HepG2 (cell line): ENCODE data around the gene FANCF. TPM values are rescaled to one million over a fixed set of nuclear protein-coding genes. Genes with fewer than 3 reads are reported as not detected.

ENCODE experiments used
- ATAC-seq: fragments of 200-7000 bp; cut with Tn5 transposase; 3 replicates; pipeline ENCODE4 v1.9.1; 2020; ENCODE audit warnings: mild to moderate bottlenecking, moderate library complexity
- BruUV-seq: library from RNA; stranded (reverse); fragments of 400-500 nt; replicated peaks from 2 replicates; lab custom pipeline; 2021; lab: Mats Ljungman, UMichigan
- CTCF ChIA-PET: fragments of 300-600 bp; formaldehyde crosslinking; extraction: SDS; loops from one replicate; lab custom pipeline; 2021; ENCODE audit warnings: low total read pairs, inconsistent platforms, low intra/inter-chr PET ratio; lab: Yijun Ruan, JAX
- POLR2A ChIA-PET: fragments of 350-600 bp; sonication (Branson Sonifier 250); formaldehyde crosslinking; loops from one replicate; lab custom pipeline; 2020; ENCODE audit warnings: antibody characterized with exemption, inconsistent platforms; lab: Yijun Ruan, JAX
- DNase-seq: peaks from one replicate; pipeline ENCODE4 v3.0.0-alpha.2; 2015; ENCODE audit warnings: low spot score
- FAIRE-seq: peaks from 3 replicates; lab custom pipeline; 2011; peaks lifted over from hg19 to GRCh38; lab: Jason Lieb, UNC
- H2AFZ ChIP-seq: one replicate; pipeline ENCODE4 v1.6.1; 2011; ENCODE audit warnings: low read length, inconsistent platforms
- H3K27ac ChIP-seq: fragments of 300-600 bp; 3 replicates; pipeline ENCODE4 v1.8.0; 2011; ENCODE audit warnings: mixed run types, mild to moderate bottlenecking, mixed read lengths, low read length, inconsistent platforms; ENCODE audit not compliant: insufficient read depth; ENCODE audit errors: extremely low read length
- H3K27me3 ChIP-seq, 2 experiments: fragments of 200-600 bp in 1 of 2; 2 replicates in 1 of 2; 3 replicates in 1 of 2; pipeline versions ENCODE4 v1.6.0 to v1.8.0; 2011; ENCODE audit warnings: low read length in 2 of 2, mild to moderate bottlenecking in 2 of 2, moderate library complexity in 2 of 2, inconsistent platforms in 1 of 2; ENCODE audit not compliant: insufficient read depth in 2 of 2, control insufficient read depth in 1 of 2
- H3K36me3 ChIP-seq, 2 experiments: fragments of 200-600 bp in 1 of 2; replicated peaks in 1 of 2; 2 replicates in 1 of 2; 3 replicates in 1 of 2; pipeline versions ENCODE4 v1.5.1 to v1.8.0; 2011; ENCODE audit warnings: low read length in 2 of 2, inconsistent platforms in 1 of 2; ENCODE audit not compliant: insufficient read depth in 2 of 2, control insufficient read depth in 1 of 2
- H3K4me1 ChIP-seq: 2 replicates; pipeline ENCODE4 v1.5.1; 2012; ENCODE audit warnings: low read length, inconsistent platforms; ENCODE audit not compliant: insufficient read depth
- H3K4me2 ChIP-seq: 2 replicates; pipeline ENCODE4 v1.6.0; 2011; ENCODE audit warnings: low read depth, low read length, inconsistent platforms
- H3K4me3 ChIP-seq, 3 experiments: fragments of 200-600 bp in 1 of 3; sonication (generic), shearing (Covaris generic) in 1 of 3; replicated peaks in 1 of 3; 2 replicates each; pipeline ENCODE4 v1.5.1; 2011 to 2016; ENCODE audit warnings: low read length in 3 of 3, inconsistent platforms in 2 of 3, low read depth in 2 of 3, mild to moderate bottlenecking in 2 of 3, control low read depth in 1 of 3, mixed read lengths in 1 of 3; ENCODE audit not compliant: insufficient read depth in 1 of 3
- H3K79me2 ChIP-seq: one replicate; pipeline ENCODE4 v1.6.1; 2011; ENCODE audit warnings: low read length, inconsistent platforms; ENCODE audit not compliant: insufficient read depth
- H3K9ac ChIP-seq: 2 replicates; pipeline ENCODE4 v1.6.0; 2011; ENCODE audit warnings: mild to moderate bottlenecking, low read depth, low read length, inconsistent platforms; ENCODE audit not compliant: insufficient read depth
- H3K9me3 ChIP-seq: 2 replicates; pipeline ENCODE4 v1.5.1; 2012; ENCODE audit warnings: mild to moderate bottlenecking, low read length
- H4K20me1 ChIP-seq: 2 replicates; pipeline ENCODE4 v1.6.0; 2011; ENCODE audit warnings: inconsistent platforms, mild to moderate bottlenecking, low read length, moderate library complexity; ENCODE audit not compliant: insufficient read depth
- FOXK2 ChIP-seq: fragments of 450-650 bp; IDR thresholded peaks from 2 replicates; pipeline ENCODE4 v1.6.1; 2016
- NFKB2 ChIP-seq: sonication (generic); formaldehyde crosslinking; IDR thresholded peaks from 2 replicates; pipeline ENCODE4 v1.4.0; 2020; ENCODE audit warnings: missing genetic modification reagents, borderline replicate concordance
- PPARG ChIP-seq: conservative IDR thresholded peaks from 2 replicates; pipeline ENCODE4 v1.6.1; 2016; ENCODE audit warnings: missing biosample characterization, missing genetic modification reagents
- RBFOX2 ChIP-seq: fragments of 200-400 bp; formaldehyde crosslinking; IDR thresholded peaks from 2 replicates; pipeline ENCODE4 v1.6.1; 2017; ENCODE audit warnings: low read depth, mild to moderate bottlenecking, low read length
- RCOR2 ChIP-seq: IDR thresholded peaks from 2 replicates; pipeline ENCODE4 v1.6.1; 2016; ENCODE audit warnings: missing biosample characterization, missing genetic modification reagents
- ZNF607 ChIP-seq: sonication (generic); formaldehyde crosslinking; IDR thresholded peaks from 2 replicates; pipeline ENCODE4 v1.5.1; 2020; ENCODE audit warnings: missing genetic modification reagents, mild to moderate bottlenecking, borderline replicate concordance
- ZNF879 ChIP-seq: sonication (generic); formaldehyde crosslinking; IDR thresholded peaks from 2 replicates; pipeline ENCODE4 v1.8.1; 2023; ENCODE audit warnings: missing genetic modification reagents
- WGBS: methylation state at CpG from one replicate; pipeline ENCODE4 v1.1.6; 2017; ENCODE audit warnings: low lambda C conversion rate; 5-methylcytosine and 5-hydroxymethylcytosine counted together
- in situ Hi-C: cut with HindIII; loops from 2 replicates; pipeline ENCODE4 v1.10.0; 2017; ENCODE audit warnings: low pct_unique_long_range_greater_than_20kb; ENCODE audit not compliant: extremely low pct_ligation_motif_present
- intact Hi-C: fragments of 100-400 bp; cut with micrococcal nuclease; formaldehyde crosslinking; loops from one replicate; pipeline ENCODE4 v1.10.0; 2022; ENCODE audit not compliant: unreplicated experiment
- polyA plus RNA-seq, 8 experiments: library from polyadenylated mRNA; depleted of rRNA in 3 of 8; stranded (reverse) in 7 of 8; unstranded in 1 of 8; fragments of >200 nt; fragmentation: Illumina TruSeq in 4 of 8; extraction: Trizol in 4 of 8; gene quantifications; 2 replicates each; pipeline versions ENCODE4 v1.2.1 to v1.2.3, GENCODE V29; 2011 to 2016; ENCODE audit warnings: low read depth in 4 of 8, missing spikeins in 1 of 8, mixed read lengths in 1 of 8; ENCODE audit not compliant: insufficient read depth in 1 of 8
- total RNA-seq, 5 experiments: library from RNA; depleted of rRNA; stranded (reverse); fragments of >200 nt; fragmentation: Illumina TruSeq; extraction: Trizol; gene quantifications; 2 replicates each; pipeline ENCODE4 v1.2.3, GENCODE V29; 2016; ENCODE audit warnings: low read depth in 1 of 5
- TF ChIP-seq, protein P1 (sequence below): sonication (generic); formaldehyde crosslinking; IDR thresholded peaks from 2 replicates; pipeline ENCODE4 v1.5.1; 2020; ENCODE audit warnings: missing genetic modification reagents, mild to moderate bottlenecking, borderline replicate concordance
- TF ChIP-seq, protein P2 (sequence below): sonication (generic); formaldehyde crosslinking; IDR thresholded peaks from 2 replicates; pipeline ENCODE4 v1.8.1; 2023; ENCODE audit warnings: mild to moderate bottlenecking, inconsistent platforms, moderate library complexity, missing genetic modification reagents, borderline replicate concordance
- TF ChIP-seq, protein P3 (sequence below): sonication (generic); formaldehyde crosslinking; IDR thresholded peaks from 2 replicates; pipeline ENCODE4 v1.8.1; 2022; ENCODE audit warnings: mild to moderate bottlenecking, missing genetic modification reagents
- TF ChIP-seq, protein P4 (sequence below): sonication (generic); formaldehyde crosslinking; IDR thresholded peaks from 2 replicates; pipeline ENCODE4 v1.8.0; 2023; ENCODE audit warnings: mild to moderate bottlenecking, missing genetic modification reagents
- TF ChIP-seq, protein P5 (sequence below): fragments of 450-650 bp; IDR thresholded peaks from 2 replicates; pipeline ENCODE4 v1.6.1; 2017
- TF ChIP-seq, protein P6 (sequence below): sonication (generic); formaldehyde crosslinking; IDR thresholded peaks from 2 replicates; pipeline ENCODE4 v1.5.0; 2020; ENCODE audit warnings: missing genetic modification reagents

FANCF gene
- total and polyA plus RNA-seq, 2 of the 13 experiments (the other 11 are each of a cell fraction or from before 2014, with no cell fraction given): 2.5 to 9.7 TPM

DNA sequence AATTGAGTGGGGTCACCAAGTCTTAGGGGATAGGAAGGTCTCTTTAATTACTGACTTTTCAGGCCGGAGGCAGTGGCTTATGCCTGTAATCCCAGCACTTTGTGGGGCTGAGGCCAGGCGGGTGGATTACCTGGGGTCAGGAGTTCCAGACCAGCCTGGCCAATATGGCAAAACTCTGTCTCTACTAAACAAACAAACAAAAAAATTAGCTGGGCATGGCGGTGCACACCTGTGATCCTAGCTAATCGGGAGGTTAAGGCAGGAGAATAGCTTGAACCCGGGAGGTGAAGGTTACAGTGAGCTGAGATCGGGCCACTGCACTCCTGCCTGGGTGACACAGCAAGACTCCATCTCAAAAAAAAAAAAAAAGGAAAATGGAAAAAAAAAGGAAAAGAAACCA, 1.8 kb upstream of the FANCF start:
- no peak for TF ChIP-seq NFKB2 (CRISPR knock-in tag)
- no peak for TF ChIP-seq RBFOX2
- no peak for TF ChIP-seq PPARG (CRISPR knock-in tag)
- no peak for TF ChIP-seq RCOR2
- no peak for TF ChIP-seq ZNF607 (CRISPR knock-in tag)
- TF ChIP-seq FOXK2: no peak
- TF ChIP-seq, protein P1, sequence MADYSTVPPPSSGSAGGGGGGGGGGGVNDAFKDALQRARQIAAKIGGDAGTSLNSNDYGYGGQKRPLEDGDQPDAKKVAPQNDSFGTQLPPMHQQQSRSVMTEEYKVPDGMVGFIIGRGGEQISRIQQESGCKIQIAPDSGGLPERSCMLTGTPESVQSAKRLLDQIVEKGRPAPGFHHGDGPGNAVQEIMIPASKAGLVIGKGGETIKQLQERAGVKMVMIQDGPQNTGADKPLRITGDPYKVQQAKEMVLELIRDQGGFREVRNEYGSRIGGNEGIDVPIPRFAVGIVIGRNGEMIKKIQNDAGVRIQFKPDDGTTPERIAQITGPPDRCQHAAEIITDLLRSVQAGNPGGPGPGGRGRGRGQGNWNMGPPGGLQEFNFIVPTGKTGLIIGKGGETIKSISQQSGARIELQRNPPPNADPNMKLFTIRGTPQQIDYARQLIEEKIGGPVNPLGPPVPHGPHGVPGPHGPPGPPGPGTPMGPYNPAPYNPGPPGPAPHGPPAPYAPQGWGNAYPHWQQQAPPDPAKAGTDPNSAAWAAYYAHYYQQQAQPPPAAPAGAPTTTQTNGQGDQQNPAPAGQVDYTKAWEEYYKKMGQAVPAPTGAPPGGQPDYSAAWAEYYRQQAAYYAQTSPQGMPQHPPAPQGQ (CRISPR knock-in tag): no peak
- TF ChIP-seq, protein P2, sequence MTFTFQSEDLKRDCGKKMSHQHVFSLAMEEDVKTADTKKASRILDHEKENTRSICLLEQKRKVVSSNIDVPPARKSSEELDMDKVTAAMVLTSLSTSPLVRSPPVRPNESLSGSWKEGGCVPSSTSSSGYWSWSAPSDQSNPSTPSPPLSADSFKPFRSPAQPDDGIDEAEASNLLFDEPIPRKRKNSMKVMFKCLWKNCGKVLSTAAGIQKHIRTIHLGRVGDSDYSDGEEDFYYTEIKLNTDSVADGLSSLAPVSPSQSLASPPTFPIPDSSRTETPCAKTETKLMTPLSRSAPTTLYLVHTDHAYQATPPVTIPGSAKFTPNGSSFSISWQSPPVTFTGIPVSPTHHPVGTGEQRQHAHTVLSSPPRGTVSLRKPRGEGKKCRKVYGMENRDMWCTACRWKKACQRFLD: no peak
- no peak for TF ChIP-seq ZNF879
- TF ChIP-seq, protein P3, sequence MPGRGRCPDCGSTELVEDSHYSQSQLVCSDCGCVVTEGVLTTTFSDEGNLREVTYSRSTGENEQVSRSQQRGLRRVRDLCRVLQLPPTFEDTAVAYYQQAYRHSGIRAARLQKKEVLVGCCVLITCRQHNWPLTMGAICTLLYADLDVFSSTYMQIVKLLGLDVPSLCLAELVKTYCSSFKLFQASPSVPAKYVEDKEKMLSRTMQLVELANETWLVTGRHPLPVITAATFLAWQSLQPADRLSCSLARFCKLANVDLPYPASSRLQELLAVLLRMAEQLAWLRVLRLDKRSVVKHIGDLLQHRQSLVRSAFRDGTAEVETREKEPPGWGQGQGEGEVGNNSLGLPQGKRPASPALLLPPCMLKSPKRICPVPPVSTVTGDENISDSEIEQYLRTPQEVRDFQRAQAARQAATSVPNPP: no peak
- TF ChIP-seq, protein P4, sequence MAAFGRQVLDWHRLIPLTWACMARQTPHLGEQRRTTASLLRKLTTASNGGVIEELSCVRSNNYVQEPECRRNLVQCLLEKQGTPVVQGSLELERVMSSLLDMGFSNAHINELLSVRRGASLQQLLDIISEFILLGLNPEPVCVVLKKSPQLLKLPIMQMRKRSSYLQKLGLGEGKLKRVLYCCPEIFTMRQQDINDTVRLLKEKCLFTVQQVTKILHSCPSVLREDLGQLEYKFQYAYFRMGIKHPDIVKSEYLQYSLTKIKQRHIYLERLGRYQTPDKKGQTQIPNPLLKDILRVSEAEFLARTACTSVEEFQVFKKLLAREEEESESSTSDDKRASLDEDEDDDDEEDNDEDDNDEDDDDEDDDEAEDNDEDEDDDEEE: no peak
- TF ChIP-seq, protein P5, sequence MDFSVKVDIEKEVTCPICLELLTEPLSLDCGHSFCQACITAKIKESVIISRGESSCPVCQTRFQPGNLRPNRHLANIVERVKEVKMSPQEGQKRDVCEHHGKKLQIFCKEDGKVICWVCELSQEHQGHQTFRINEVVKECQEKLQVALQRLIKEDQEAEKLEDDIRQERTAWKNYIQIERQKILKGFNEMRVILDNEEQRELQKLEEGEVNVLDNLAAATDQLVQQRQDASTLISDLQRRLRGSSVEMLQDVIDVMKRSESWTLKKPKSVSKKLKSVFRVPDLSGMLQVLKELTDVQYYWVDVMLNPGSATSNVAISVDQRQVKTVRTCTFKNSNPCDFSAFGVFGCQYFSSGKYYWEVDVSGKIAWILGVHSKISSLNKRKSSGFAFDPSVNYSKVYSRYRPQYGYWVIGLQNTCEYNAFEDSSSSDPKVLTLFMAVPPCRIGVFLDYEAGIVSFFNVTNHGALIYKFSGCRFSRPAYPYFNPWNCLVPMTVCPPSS: no peak
- TF ChIP-seq, protein P6, sequence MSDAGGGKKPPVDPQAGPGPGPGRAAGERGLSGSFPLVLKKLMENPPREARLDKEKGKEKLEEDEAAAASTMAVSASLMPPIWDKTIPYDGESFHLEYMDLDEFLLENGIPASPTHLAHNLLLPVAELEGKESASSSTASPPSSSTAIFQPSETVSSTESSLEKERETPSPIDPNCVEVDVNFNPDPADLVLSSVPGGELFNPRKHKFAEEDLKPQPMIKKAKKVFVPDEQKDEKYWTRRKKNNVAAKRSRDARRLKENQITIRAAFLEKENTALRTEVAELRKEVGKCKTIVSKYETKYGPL: no peak
- no TSS peak for BruUV-seq
- ATAC-seq (no peak), FAIRE-seq (no peak), DNase-seq (no peak)
- H3K4me2 ChIP-seq: no peak overlapping the region
- peaks cover 30% of the 10 kb centered on the region for H3K4me1 ChIP-seq
- ChIA-PET POLR2A (no interaction called here), CTCF (no interaction called here)
- no peak overlapping the region for H3K4me3 ChIP-seq
- H4K20me1 ChIP-seq: no peaks in the 10 kb centered on the region
- WGBS: 97% methylated on average over 6 of the region's 6 CpGs
- H2AFZ ChIP-seq: no peak overlapping the region
- no peaks in the 10 kb centered on the region for H3K36me3 ChIP-seq
- intact Hi-C loops: loop anchor here (10.0 kb wide), 1 partner anchor 293 kb away; the partner anchor contains the start of gene SLC17A6
- no peak overlapping the region for H3K9ac ChIP-seq
- H3K27ac ChIP-seq: no peak overlapping the region
- in situ Hi-C loops: no loop called here
- no peaks in the 10 kb centered on the region for H3K27me3 ChIP-seq
- no peaks in the 10 kb centered on the region for H3K9me3 ChIP-seq
- peaks cover 22% of the 10 kb centered on the region for H3K79me2 ChIP-seq
